Activated B cell treated with CpG ODN at 0.5 μM for 24 hours (primary cell): ENCODE measurements around the gene TRIM31. TPM values are rescaled to one million over a fixed set of nuclear protein-coding genes. Genes with fewer than 3 reads are reported as not detected.
A peak's percentile ranks its signal among the peaks of the same experiment; 100 is the strongest.

Experiments
- ATAC-seq: fragments of 200-7000 bp; cut with Tn5 transposase; one replicate; pipeline ENCODE4 v1.10.0; 2021; ENCODE audit warnings: low read depth, mild to moderate bottlenecking, moderate library complexity
- CTCF ChIA-PET: fragments of 350-600 bp; sonication (Branson Sonifier 250); formaldehyde crosslinking; loops from one replicate; lab custom pipeline; 2021; ENCODE audit warnings: antibody characterized with exemption; lab: Charles Lee
- POLR2A ChIA-PET: fragments of 350-600 bp; sonication (Branson Sonifier 250); formaldehyde crosslinking; loops from one replicate; lab custom pipeline; 2021; ENCODE audit warnings: antibody characterized with exemption; lab: Charles Lee
- DNase-seq: peaks from one replicate; pipeline ENCODE4 v3.0.0; 2022
- H3K27ac Mint-ChIP-seq: one replicate; pipeline ENCODE4 v1.8.0; 2020; ENCODE audit warnings: mixed read lengths
- H3K27me3 Mint-ChIP-seq: one replicate; pipeline ENCODE4 v1.8.0; 2021; ENCODE audit warnings: mixed read lengths
- H3K36me3 Mint-ChIP-seq: one replicate; pipeline ENCODE4 v1.8.0; 2021; ENCODE audit warnings: low read depth, mixed read lengths
- H3K4me1 Mint-ChIP-seq: one replicate; pipeline ENCODE4 v1.8.0; 2021; ENCODE audit warnings: mixed read lengths
- H3K4me3 Mint-ChIP-seq: one replicate; pipeline ENCODE4 v1.8.0; 2020; ENCODE audit warnings: mild to moderate bottlenecking, mixed read lengths
- H3K9me3 Mint-ChIP-seq: one replicate; pipeline ENCODE4 v1.8.0; 2020; ENCODE audit warnings: mixed read lengths
- CTCF ChIP-seq: fragments of 200-600 bp; IDR thresholded peaks from one replicate; pipeline ENCODE4 v1.8.0; 2022; ENCODE audit warnings: antibody characterized with exemption, mild to moderate bottlenecking
- intact Hi-C: fragments of 100-400 bp; cut with micrococcal nuclease; formaldehyde crosslinking; loops from one replicate; pipeline ENCODE4 v1.15.1; 2024
- total RNA-seq: library from RNA; stranded (reverse); gene quantifications from 2 replicates; pipeline ENCODE4 v1.2.3, GENCODE V29; 2022

Gene TRIM31
- total RNA-seq, 1 donor from 2014 or later: not detected

GRCh38 chr6:30102970-30103871 is 9.7 kb downstream of the TRIM31 start:
- H3K36me3 Mint-ChIP-seq: no peaks in the 10 kb centered on the region
- intact Hi-C loops: loop anchor here (1.0 to 5.0 kb wide), 7 partner anchors 28 to 294 kb away; partner anchors contain the start of genes PPP1R11 and TRIM26
- peak overlapping the region; percentile 70 for H3K27ac Mint-ChIP-seq
- H3K4me1 Mint-ChIP-seq: peaks cover 38% of the 10 kb centered on the region
- H3K27me3 Mint-ChIP-seq: peaks cover 47% of the 10 kb centered on the region
- peak; percentile 41 for TF ChIP-seq CTCF
- ChIA-PET POLR2A (interaction anchor here (0.5 to 2.6 kb wide), 11 partner anchors 11 to 1941 kb away, joined by 3 to 20 read pairs (median 4); partner anchors contain the start of genes POLR1H and PPP1R11), CTCF (interaction anchor here (0.7 to 5.7 kb wide), 15 partner anchors 9 to 365 kb away, joined by 3 to 138 read pairs (median 4); partner anchors contain the start of genes POLR1H and PPP1R11)
- no peaks in the 10 kb centered on the region for H3K9me3 Mint-ChIP-seq
- DNase-seq (peak; percentile 68), ATAC-seq (peak; percentile 83)
- H3K4me3 Mint-ChIP-seq: peak overlapping the region; percentile 89

GRCh38 chr6:30102414-30102969 is 10.4 kb downstream of the TRIM31 start:
- CTCF ChIA-PET: interaction anchor here (0.7 to 5.7 kb wide), 14 partner anchors 8 to 364 kb away, joined by 3 to 138 read pairs (median 4); partner anchors contain the start of genes POLR1H and PPP1R11
- Mint-ChIP-seq H3K27me3 (peaks cover 46% of the 10 kb centered on the region), H3K4me3 (peak overlapping the region; percentile 89)

GRCh38 chr6:30101444-30102413 is 11.2 kb downstream of the TRIM31 start:
- Mint-ChIP-seq H3K36me3 (no peaks in the 10 kb centered on the region), H3K4me1 (peaks cover 40% of the 10 kb centered on the region), H3K4me3 (peak overlapping the region; percentile 89), H3K27ac (peak overlapping the region; percentile 8), H3K9me3 (no peaks in the 10 kb centered on the region), H3K27me3 (peaks cover 52% of the 10 kb centered on the region)
- ATAC-seq: peak; percentile 72
- peak; percentile 77 for DNase-seq
- ChIA-PET POLR2A (interaction anchor here (0.6 to 2.6 kb wide), 3 partner anchors 35 to 112 kb away, joined by 3 to 20 read pairs (median 9); partner anchors contain the start of genes POLR1H, PPP1R11 and TRIM26), CTCF (interaction anchor here (0.7 to 5.7 kb wide), 4 partner anchors 11 to 113 kb away, joined by 3 to 138 read pairs (median 6); partner anchors contain the start of genes PPP1R11 and TRIM31)
- no peak for TF ChIP-seq CTCF
- intact Hi-C loops: loop anchor here (2.0 to 5.0 kb wide), 2 partner anchors 111 to 157 kb away; partner anchors contain the start of gene TRIM26

More at GRCh38 chr6:30102414-30102969, 10.4 kb downstream of the TRIM31 start:
- DNase-seq: no peak
- Mint-ChIP-seq H3K36me3 (no peaks in the 10 kb centered on the region), H3K27ac (peak overlapping the region; percentile 70), H3K9me3 (no peaks in the 10 kb centered on the region), H3K4me1 (peaks cover 40% of the 10 kb centered on the region)
- TF ChIP-seq CTCF: no peak
- intact Hi-C loops: loop anchor here (2.0 to 5.0 kb wide), 2 partner anchors 110 to 156 kb away; partner anchors contain the start of gene TRIM26
- ATAC-seq: peak; percentile 12
- POLR2A ChIA-PET: interaction anchor here (1.3 to 2.6 kb wide), 3 partner anchors 28 to 41 kb away, joined by 5 to 20 read pairs (median 5); partner anchors contain the start of gene POLR1H

GRCh38 chr6:30100585-30101443 is 12.1 kb downstream of the TRIM31 start:
- no peak overlapping the region for H3K27ac Mint-ChIP-seq
- peak overlapping the region; percentile 89 for H3K4me3 Mint-ChIP-seq
- intact Hi-C loops: loop anchor here (5.0 kb wide), 1 partner anchor 111 kb away; the partner anchor contains the start of gene TRIM26
- TF ChIP-seq CTCF: no peak
- H3K4me1 Mint-ChIP-seq: peaks cover 40% of the 10 kb centered on the region
- peaks cover 54% of the 10 kb centered on the region for H3K27me3 Mint-ChIP-seq
- CTCF ChIA-PET: interaction anchor here (5.7 kb wide), 1 partner anchor 31 kb away, joined by 138 read pairs; no protein-coding TSS in a partner anchor
- no peaks in the 10 kb centered on the region for H3K36me3 Mint-ChIP-seq
- POLR2A ChIA-PET: interaction anchor here (1.3 to 2.6 kb wide), 2 partner anchors 34 to 40 kb away, joined by 9 to 20 read pairs; partner anchors contain the start of genes POLR1H and PPP1R11
- ATAC-seq (no peak), DNase-seq (peak; percentile 24)
- H3K9me3 Mint-ChIP-seq: no peaks in the 10 kb centered on the region
